Duodenal mucosa (tissue), 2 donors: ENCODE results near the gene TBC1D1.

Source experiments
- H3K27ac ChIP-seq: one replicate; pipeline ENCODE4 v1.7.0; 2013; ENCODE audit warnings: low read depth, low read length
- H3K27me3 ChIP-seq, 2 donors: one replicate each; pipeline ENCODE4 v1.7.0; 2013; ENCODE audit warnings: low read length in 2 of 2, control low read depth in 1 of 2; ENCODE audit not compliant: insufficient read depth in 2 of 2, control insufficient read depth in 1 of 2
- H3K36me3 ChIP-seq, 2 donors: one replicate each; pipeline ENCODE4 v1.7.0; 2013; ENCODE audit warnings: low read length in 2 of 2, control low read depth in 1 of 2; ENCODE audit not compliant: insufficient read depth in 2 of 2, control insufficient read depth in 1 of 2
- H3K4me1 ChIP-seq, 2 donors: one replicate each; pipeline ENCODE4 v1.7.0; 2013; ENCODE audit warnings: low read length in 2 of 2, control low read depth in 1 of 2; ENCODE audit not compliant: insufficient read depth in 2 of 2, control insufficient read depth in 1 of 2
- H3K4me3 ChIP-seq, 2 donors: one replicate each; pipeline ENCODE4 v1.7.0; 2013; ENCODE audit warnings: low read length in 2 of 2, low read depth in 1 of 2
- H3K9ac ChIP-seq, 2 donors: one replicate each; pipeline ENCODE4 v1.7.0; 2013; ENCODE audit warnings: low read length in 2 of 2, low read depth in 1 of 2
- H3K9me3 ChIP-seq, 2 donors: one replicate each; pipeline ENCODE4 v1.7.0; 2013; ENCODE audit warnings: low read length in 2 of 2, control low read depth in 1 of 2; ENCODE audit not compliant: control insufficient read depth in 1 of 2

TBC1D1 gene

DNA sequence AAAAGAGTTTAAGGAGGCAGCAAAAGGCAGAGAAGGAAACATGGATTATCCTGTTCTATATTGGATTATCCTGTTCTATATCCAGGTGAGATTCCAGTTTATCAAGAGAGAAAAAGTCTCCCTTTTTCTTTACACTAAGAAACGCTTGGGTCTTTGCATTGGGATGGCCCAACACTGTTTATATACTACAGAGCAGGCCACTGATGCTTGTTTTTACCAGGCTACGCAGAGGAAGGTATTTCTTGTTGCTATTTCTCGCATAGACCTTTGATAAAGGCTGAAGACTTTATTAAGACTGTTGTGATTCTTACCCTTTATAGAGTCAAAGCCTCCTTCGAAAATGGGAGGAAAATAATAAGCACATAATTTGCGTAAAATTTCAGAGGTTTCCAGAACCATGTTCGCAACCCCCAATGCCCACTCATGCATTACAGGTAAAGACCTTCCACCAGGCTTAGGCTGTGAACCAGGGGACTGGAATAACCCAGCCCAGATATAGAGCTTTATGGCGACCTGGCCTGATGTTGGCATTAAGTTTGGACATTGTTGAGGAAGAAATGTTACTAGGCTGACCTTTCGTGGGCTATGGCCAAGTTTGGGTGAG lies 287.6 kb downstream of the TBC1D1 start:
- Histone ChIP-seq H3K4me3 (no peak overlapping the region), H3K36me3 (no peaks in the 10 kb centered on the region), H3K9me3 (no peaks in the 10 kb centered on the region), H3K9ac (no peak overlapping the region), H3K4me1 (peaks cover 21 to 38% of the 10 kb centered on the region in 2 donors), H3K27ac (no peak overlapping the region), H3K27me3 (no peaks in the 10 kb centered on the region)

DNA sequence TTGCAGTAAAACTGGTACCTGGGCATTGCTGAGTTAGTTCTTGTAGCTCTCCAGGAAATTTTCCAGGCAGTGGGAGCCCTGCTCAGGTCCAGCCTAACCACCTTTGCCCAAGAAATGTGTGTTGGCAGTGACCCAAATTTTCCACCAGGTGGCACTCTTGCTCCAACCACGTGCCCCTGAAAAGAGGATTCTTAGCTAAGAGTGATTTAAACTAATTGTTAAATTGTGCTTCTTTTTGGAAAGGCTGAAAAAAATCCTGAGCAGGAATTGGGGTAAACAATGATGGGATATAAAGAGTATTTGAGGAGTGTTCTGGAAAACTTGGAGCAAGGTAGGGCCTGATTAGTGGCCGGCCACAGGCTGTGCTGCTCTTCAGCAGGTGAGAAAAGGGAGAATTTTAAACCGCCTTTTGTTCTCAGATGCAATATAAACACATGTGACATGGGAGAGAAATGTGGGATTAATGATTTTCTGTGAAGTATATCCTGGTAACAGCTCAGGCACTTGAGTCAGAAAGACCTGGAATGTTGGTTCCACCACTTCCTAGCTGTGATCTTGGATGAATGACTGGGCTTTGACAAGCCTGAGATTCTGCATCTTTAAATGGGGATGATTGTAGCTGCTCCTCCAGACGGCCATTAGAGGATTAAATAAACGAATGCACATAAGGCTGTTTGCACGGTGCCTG lies 288.9 kb downstream of the TBC1D1 start:
- Histone ChIP-seq H3K27me3 (no peaks in the 10 kb centered on the region), H3K9me3 (no peaks in the 10 kb centered on the region), H3K27ac (no peak overlapping the region), H3K9ac (peak overlapping the region in 1 of 2 donors; percentile 30), H3K4me1 (peaks cover 21 to 38% of the 10 kb centered on the region in 2 donors), H3K4me3 (no peak overlapping the region), H3K36me3 (no peaks in the 10 kb centered on the region)

DNA sequence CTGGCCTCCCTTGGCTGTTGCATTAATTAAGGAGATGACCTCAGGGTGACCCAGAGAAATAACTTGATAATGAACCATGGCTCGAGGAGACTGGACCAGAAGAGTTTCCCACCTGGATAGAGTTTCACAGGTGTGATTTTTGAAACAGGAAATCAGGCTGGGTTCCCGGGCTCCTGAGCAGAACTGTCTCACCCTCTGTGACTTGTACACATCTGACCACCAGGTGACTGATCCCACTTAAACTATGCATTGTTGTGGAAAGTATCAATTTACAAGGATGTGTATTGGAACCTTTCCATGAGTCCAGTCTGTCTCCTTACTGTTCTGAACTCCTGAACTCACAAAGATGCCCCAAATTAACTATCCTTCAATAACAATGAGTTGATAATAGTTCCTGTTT lies 289.6 kb downstream of the TBC1D1 start:
- H3K27me3 ChIP-seq = no peaks in the 10 kb centered on the region
- no peaks in the 10 kb centered on the region for H3K9me3 ChIP-seq
- peaks cover 21 to 38% of the 10 kb centered on the region in 2 donors for H3K4me1 ChIP-seq
- no peak overlapping the region for H3K27ac ChIP-seq
- H3K9ac ChIP-seq = peak overlapping the region in 1 of 2 donors; percentile 30
- H3K4me3 ChIP-seq = no peak overlapping the region
- H3K36me3 ChIP-seq = no peaks in the 10 kb centered on the region

DNA sequence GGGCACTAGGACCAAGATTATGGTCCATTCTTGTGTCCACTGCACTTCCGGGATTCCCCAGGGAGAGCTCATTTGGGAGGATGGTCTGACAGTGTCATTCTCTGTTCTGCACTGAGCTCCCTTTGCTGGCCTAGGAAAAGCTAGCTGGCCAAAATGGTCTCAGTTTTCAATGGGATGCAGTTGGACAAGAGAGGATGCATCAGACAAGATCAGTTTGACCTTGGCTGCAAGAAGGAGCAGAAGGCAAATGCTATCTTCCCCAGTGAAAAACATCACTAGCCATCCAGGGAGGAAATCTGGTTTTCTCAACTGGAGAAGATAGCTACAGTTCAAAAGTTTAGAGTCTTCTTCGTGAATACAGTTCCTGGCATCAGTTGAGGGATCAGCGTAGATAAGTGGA lies 290.4 kb downstream of the TBC1D1 start:
- H3K27ac ChIP-seq = no peak overlapping the region
- no peaks in the 10 kb centered on the region for H3K9me3 ChIP-seq
- H3K27me3 ChIP-seq = no peaks in the 10 kb centered on the region
- no peak overlapping the region for H3K4me3 ChIP-seq
- H3K9ac ChIP-seq = no peak overlapping the region
- H3K36me3 ChIP-seq = no peaks in the 10 kb centered on the region
- H3K4me1 ChIP-seq = peaks cover 21 to 38% of the 10 kb centered on the region in 2 donors

DNA sequence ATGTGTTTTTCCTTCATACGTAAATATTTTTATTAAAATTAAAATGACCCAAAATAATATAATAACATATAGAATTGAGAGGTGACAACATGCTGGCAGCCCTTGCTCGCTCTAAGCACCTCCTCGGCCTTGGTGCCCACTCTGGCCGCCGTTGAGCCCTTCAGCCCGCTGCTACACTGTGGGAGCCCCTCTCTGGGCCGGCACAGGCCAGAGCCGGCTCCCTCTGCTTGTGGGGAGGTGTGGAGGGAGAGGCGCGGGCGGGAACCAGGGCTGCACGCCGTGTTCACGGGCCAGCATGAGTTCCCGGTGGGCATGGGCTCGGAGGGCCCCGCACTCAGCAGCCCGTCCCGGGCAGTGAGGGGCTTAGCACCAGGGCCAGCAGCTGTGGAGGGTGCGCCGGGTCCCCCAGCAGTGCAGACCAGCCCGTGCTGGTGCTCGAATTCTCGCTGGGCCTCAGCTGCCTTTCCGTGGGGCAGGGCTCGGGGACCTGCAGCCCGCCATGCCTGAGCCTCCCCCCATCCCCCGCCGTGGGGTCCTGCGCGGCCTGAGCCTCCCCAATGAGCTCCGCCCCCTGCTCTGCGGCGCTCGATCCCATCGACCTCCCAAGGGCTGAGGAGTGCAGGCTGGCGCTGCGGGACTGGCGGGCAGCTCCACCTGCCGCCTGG lies 291.6 kb downstream of the TBC1D1 start:
- no peaks in the 10 kb centered on the region for H3K27me3 ChIP-seq
- H3K9ac ChIP-seq = no peak overlapping the region
- no peaks in the 10 kb centered on the region for H3K36me3 ChIP-seq
- H3K4me1 ChIP-seq = peaks cover 15 to 31% of the 10 kb centered on the region in 2 donors
- H3K27ac ChIP-seq = no peak overlapping the region
- H3K9me3 ChIP-seq = no peaks in the 10 kb centered on the region
- no peak overlapping the region for H3K4me3 ChIP-seq

DNA sequence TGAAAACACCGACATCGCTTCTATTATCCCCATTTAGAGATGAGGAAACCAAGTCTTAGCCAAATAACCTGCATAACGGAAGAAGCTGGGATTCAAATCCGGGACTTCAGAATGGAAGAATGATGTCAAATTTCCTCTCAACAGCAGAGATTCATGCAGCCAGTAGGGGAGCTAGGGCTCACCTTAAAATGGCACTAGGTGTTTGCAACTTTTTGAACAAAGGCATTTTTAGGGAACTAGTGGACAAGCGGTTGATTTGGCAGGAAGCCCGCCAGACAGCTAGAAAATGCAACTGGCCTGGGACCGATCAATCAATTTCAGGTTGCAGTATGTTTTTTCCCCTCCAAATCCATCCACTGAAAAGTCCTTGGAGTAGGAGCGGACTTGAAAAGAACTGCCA lies 293.5 kb downstream of the TBC1D1 start:
- peaks cover 20 to 28% of the 10 kb centered on the region in 2 donors for H3K4me1 ChIP-seq
- no peaks in the 10 kb centered on the region for H3K36me3 ChIP-seq
- no peak overlapping the region for H3K4me3 ChIP-seq
- H3K27me3 ChIP-seq = no peaks in the 10 kb centered on the region
- no peak overlapping the region for H3K9ac ChIP-seq
- no peaks in the 10 kb centered on the region for H3K9me3 ChIP-seq
- no peak overlapping the region for H3K27ac ChIP-seq

DNA sequence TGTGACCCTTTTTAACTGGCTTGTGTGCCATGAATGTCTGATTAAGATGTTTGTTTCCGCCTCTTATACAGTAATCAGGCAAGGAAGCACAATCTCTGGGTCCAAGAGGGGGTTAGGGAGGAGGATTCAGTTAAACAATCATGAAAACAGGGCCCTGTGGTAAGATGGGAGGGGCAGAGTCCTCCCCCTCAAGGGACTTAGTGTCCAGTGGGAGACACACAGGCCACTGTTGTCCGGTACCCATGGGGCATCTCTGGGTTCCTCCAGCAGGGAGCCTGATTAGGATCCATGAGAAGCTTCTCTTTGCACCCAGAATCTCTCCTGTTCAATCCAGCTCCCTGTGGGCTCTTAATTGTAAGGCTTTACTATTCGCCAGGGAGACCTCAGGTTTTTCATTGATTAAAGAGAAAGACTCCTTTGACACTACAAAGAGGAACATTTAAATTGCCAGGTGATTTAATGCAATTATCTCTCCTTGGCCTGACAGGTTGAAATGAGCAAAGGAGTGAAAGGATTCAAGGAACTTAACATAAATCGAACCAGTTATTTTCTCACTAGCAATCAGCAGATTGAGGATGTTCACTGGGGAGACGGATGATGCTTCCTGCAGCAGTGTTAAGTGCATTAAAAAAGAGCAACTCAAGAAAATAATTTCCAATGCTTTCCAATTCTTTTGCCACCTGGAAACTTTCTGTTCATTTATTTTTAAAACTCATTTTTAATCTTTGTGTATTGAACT lies 294.7 kb downstream of the TBC1D1 start:
- no peak overlapping the region for H3K27ac ChIP-seq
- H3K4me3 ChIP-seq = no peak overlapping the region
- H3K36me3 ChIP-seq = no peaks in the 10 kb centered on the region
- no peaks in the 10 kb centered on the region for H3K27me3 ChIP-seq
- peaks cover 16 to 17% of the 10 kb centered on the region in 2 donors for H3K4me1 ChIP-seq
- H3K9me3 ChIP-seq = no peaks in the 10 kb centered on the region
- no peak overlapping the region for H3K9ac ChIP-seq

DNA sequence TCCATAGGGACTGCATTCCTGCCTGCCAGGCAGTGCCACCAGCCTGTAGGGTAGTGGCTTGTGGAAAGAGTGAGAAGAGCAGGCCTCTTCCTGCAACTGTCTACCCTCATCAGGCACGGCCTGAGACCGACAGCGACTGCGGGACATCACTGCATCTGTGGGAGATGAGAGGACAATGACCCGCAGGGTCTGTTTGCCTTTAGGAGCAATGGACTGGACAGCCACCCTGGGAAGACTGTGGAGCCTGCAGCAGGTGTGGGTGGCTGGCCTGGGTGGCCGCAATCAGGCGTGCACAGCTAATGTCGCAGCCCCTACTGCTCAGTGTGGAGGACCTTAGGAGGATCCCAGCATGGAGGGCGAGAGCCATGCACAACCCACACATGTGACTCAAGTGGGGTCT lies 297.3 kb downstream of the TBC1D1 start:
- H3K27ac ChIP-seq = no peak overlapping the region
- H3K4me3 ChIP-seq = no peak overlapping the region
- H3K36me3 ChIP-seq = no peaks in the 10 kb centered on the region
- H3K9ac ChIP-seq = no peak overlapping the region
- no peaks in the 10 kb centered on the region for H3K9me3 ChIP-seq
- H3K4me1 ChIP-seq = peaks cover 15 to 16% of the 10 kb centered on the region in 2 donors
- no peaks in the 10 kb centered on the region for H3K27me3 ChIP-seq

DNA sequence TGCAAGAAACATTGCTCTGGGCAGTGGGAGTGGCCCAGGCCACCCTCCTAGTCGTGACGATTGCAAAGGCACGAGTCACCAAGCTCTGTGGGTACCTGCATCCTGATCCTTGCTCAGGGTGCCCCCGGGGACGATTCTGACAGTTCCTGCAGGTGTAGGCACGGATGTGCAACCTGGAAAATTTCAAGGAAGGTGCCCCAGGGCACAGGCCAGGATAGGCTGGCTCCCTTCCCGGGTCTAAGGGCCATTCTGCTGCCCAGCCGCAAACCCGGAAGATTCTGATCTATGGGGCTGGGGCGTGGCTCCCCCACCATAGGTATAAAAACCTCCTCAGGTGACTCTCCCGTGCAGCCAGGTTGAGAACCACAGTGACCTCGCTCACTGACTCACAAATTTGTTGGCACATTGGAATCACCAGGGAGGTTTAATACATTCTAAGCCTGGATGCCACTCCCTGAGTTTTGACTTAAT lies 297.8 kb downstream of the TBC1D1 start:
- H3K36me3 ChIP-seq = no peaks in the 10 kb centered on the region
- H3K27me3 ChIP-seq = no peaks in the 10 kb centered on the region
- no peak overlapping the region for H3K9ac ChIP-seq
- peaks cover 15 to 16% of the 10 kb centered on the region in 2 donors for H3K4me1 ChIP-seq
- no peak overlapping the region for H3K4me3 ChIP-seq
- no peaks in the 10 kb centered on the region for H3K9me3 ChIP-seq
- H3K27ac ChIP-seq = no peak overlapping the region
